H1 (cell line): Measurements from ENCODE around the gene KRTAP4-9.
"Not testable (repeated sequence)": the region's sequence is repeated elsewhere in the genome, so short reads cannot be mapped to it uniquely, and the experiment has no call there.

ENCODE experiments used
- EZH2 ChIP-seq: fragments of 200-600 bp; sonication (generic); IDR thresholded peaks from 2 replicates; pipeline ENCODE4 v1.7.1; 2012; ENCODE audit warnings: low read depth, mild to moderate bottlenecking, moderate library complexity, low read length, inconsistent platforms; ENCODE audit not compliant: severe bottlenecking
- POLR2A ChIP-seq, 2 experiments: IDR thresholded peaks; 1 replicate in 1 of 2; 2 replicates in 1 of 2; pipeline ENCODE4 v1.6.1; 2011; ENCODE audit warnings: low read depth in 2 of 2, low read length in 2 of 2, mild to moderate bottlenecking in 2 of 2; ENCODE audit errors: control extremely low read depth in 1 of 2
- TF ChIP-seq, protein P1 (sequence below), 3 experiments: IDR thresholded peaks; 1 replicate in 2 of 3; 2 replicates in 1 of 3; pipeline versions ENCODE4 v1.5.1 to v1.6.1; 2011; ENCODE audit warnings: low read length in 3 of 3, mild to moderate bottlenecking in 3 of 3, inconsistent platforms in 2 of 3, low read depth in 1 of 3, moderate library complexity in 1 of 3; ENCODE audit not compliant: insufficient read depth in 1 of 3; ENCODE audit errors: control extremely low read depth in 1 of 3

DNA sequence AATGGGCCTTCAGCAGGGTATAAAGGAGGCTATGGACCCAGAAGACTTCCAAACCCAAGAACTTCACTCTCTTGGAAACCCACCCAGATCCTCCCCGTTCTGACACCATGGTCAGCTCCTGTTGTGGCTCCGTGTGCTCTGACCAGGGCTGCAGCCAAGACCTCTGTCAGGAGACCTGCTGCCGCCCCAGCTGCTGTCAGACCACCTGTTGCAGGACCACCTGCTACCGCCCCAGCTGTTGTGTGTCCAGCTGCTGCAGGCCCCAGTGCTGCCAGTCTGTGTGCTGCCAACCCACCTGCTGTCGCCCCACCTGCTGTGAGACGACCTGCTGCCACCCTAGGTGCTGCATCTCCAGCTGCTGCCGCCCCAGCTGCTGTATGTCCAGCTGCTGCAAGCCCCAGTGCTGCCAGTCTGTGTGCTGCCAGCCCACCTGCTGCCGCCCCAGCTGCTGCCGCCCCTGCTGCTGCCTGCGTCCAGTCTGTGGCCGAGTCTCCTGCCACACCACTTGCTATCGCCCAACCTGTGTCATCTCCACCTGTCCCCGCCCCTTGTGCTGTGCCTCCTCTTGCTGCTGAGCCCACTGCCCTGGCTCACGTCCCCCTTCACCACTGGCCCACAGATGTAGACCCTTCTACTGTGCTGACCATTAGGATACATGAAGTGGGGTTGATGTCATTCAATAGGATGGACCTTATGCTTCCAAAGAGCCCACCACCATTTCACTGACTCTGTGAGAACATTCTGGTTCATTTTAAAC is 20.9 kb upstream of the KRTAP4-9 start, which contains the start of gene KRTAP4-7:
- not testable (repeated sequence) for TF ChIP-seq EZH2; POLR2A (IDR thresholded peaks at IDR 0.05; ENCODE audit: control extremely low read depth in 1 of 2, low read depth in 2 of 2, low read length in 2 of 2)
- TF ChIP-seq, protein P1, sequence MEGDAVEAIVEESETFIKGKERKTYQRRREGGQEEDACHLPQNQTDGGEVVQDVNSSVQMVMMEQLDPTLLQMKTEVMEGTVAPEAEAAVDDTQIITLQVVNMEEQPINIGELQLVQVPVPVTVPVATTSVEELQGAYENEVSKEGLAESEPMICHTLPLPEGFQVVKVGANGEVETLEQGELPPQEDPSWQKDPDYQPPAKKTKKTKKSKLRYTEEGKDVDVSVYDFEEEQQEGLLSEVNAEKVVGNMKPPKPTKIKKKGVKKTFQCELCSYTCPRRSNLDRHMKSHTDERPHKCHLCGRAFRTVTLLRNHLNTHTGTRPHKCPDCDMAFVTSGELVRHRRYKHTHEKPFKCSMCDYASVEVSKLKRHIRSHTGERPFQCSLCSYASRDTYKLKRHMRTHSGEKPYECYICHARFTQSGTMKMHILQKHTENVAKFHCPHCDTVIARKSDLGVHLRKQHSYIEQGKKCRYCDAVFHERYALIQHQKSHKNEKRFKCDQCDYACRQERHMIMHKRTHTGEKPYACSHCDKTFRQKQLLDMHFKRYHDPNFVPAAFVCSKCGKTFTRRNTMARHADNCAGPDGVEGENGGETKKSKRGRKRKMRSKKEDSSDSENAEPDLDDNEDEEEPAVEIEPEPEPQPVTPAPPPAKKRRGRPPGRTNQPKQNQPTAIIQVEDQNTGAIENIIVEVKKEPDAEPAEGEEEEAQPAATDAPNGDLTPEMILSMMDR (IDR thresholded peaks at IDR 0.05; ENCODE audit: control extremely low read depth in 1 of 3, insufficient read depth in 1 of 3, low read depth in 1 of 3, low read length in 3 of 3) = not testable (repeated sequence)
